ENCODE measurements around the gene NLRP14. TPM values are rescaled to one million over a fixed set of nuclear protein-coding genes. Genes with fewer than 3 reads are reported as not detected.

The NLRP14 gene
- total RNA-seq, 1 experiment from 2014 or later: 0.07 TPM

GRCh38 chr11:7028141-7028540, 7.9 kb downstream of the NLRP14 start:
- Histone ChIP-seq H3K36me3 (replicated peaks; ENCODE audit: control insufficient read depth, insufficient read depth, low read length) (no peaks in the 10 kb centered on the region), H3K4me3 (ENCODE audit: insufficient read depth, low read depth, low read length) (no peak overlapping the region), H3K27me3 (ENCODE audit: control insufficient read depth, insufficient read depth, low read length) (no peaks in the 10 kb centered on the region; the same call in 1 of the 2 replicates)
- DNase-seq: no peak

- DNase-seq: no peak
- no peak overlapping the region for H3K4me3 ChIP-seq (ENCODE audit: insufficient read depth, low read depth, low read length)
- no peaks in the 10 kb centered on the region for H3K36me3 ChIP-seq (replicated peaks; ENCODE audit: control insufficient read depth, insufficient read depth, low read length)
- H3K27me3 ChIP-seq (ENCODE audit: control insufficient read depth, insufficient read depth, low read length): no peaks in the 10 kb centered on the region
Measured at GRCh38 chr11:7030836-7031235, 10.6 kb downstream of the NLRP14 start.

- no peaks in the 10 kb centered on the region for H3K27me3 ChIP-seq (ENCODE audit: control insufficient read depth, insufficient read depth, low read length)
- H3K36me3 ChIP-seq (replicated peaks; ENCODE audit: control insufficient read depth, insufficient read depth, low read length): no peaks in the 10 kb centered on the region
- no peak for DNase-seq
- no peak overlapping the region for H3K4me3 ChIP-seq (ENCODE audit: insufficient read depth, low read depth, low read length)
Measured at GRCh38 chr11:7031471-7031871, 11.2 kb downstream of the NLRP14 start.

GRCh38 chr11:7032692-7033091, 12.4 kb downstream of the NLRP14 start:
- no peak for DNase-seq
- H3K36me3 ChIP-seq (replicated peaks; ENCODE audit: control insufficient read depth, insufficient read depth, low read length): no peaks in the 10 kb centered on the region
- no peak overlapping the region for H3K4me3 ChIP-seq (ENCODE audit: insufficient read depth, low read depth, low read length)
- H3K27me3 ChIP-seq (ENCODE audit: control insufficient read depth, insufficient read depth, low read length): no peaks in the 10 kb centered on the region

GRCh38 chr11:7034019-7034418, 13.7 kb downstream of the NLRP14 start:
- Histone ChIP-seq H3K36me3 (replicated peaks; ENCODE audit: control insufficient read depth, insufficient read depth, low read length) (no peaks in the 10 kb centered on the region), H3K4me3 (ENCODE audit: insufficient read depth, low read depth, low read length) (no peak overlapping the region), H3K27me3 (ENCODE audit: control insufficient read depth, insufficient read depth, low read length) (no peaks in the 10 kb centered on the region)
- DNase-seq: no peak

- Histone ChIP-seq H3K4me3 (ENCODE audit: insufficient read depth, low read depth, low read length) (no peak overlapping the region), H3K27me3 (ENCODE audit: control insufficient read depth, insufficient read depth, low read length) (no peaks in the 10 kb centered on the region)
- DNase-seq: no peak
Measured at GRCh38 chr11:7046474-7047175, 26.3 kb downstream of the NLRP14 start.

GRCh38 chr11:7050191-7050590, 29.9 kb downstream of the NLRP14 start:
- Histone ChIP-seq H3K27me3 (ENCODE audit: control insufficient read depth, insufficient read depth, low read length) (no peaks in the 10 kb centered on the region), H3K36me3 (replicated peaks; ENCODE audit: control insufficient read depth, insufficient read depth, low read length) (no peaks in the 10 kb centered on the region), H3K4me3 (ENCODE audit: insufficient read depth, low read depth, low read length) (no peak overlapping the region)
- DNase-seq: no peak

More at GRCh38 chr11:7046474-7047175, 26.3 kb downstream of the NLRP14 start:
- H3K36me3 ChIP-seq (replicated peaks; ENCODE audit: control insufficient read depth, insufficient read depth, low read length): no peaks in the 10 kb centered on the region

- no peak for DNase-seq
- H3K4me3 ChIP-seq (ENCODE audit: insufficient read depth, low read depth, low read length): no peak overlapping the region
- H3K27me3 ChIP-seq (ENCODE audit: control insufficient read depth, insufficient read depth, low read length): no peaks in the 10 kb centered on the region
- H3K36me3 ChIP-seq (replicated peaks; ENCODE audit: control insufficient read depth, insufficient read depth, low read length): no peaks in the 10 kb centered on the region
Measured at GRCh38 chr11:7056828-7057513, 36.7 kb downstream of the NLRP14 start.

- no peak for DNase-seq
- H3K4me3 ChIP-seq (ENCODE audit: insufficient read depth, low read depth, low read length): no peak overlapping the region
- no peaks in the 10 kb centered on the region for H3K27me3 ChIP-seq (ENCODE audit: control insufficient read depth, insufficient read depth, low read length)
- no peaks in the 10 kb centered on the region for H3K36me3 ChIP-seq (replicated peaks; ENCODE audit: control insufficient read depth, insufficient read depth, low read length)
Measured at GRCh38 chr11:7057641-7058040, 37.4 kb downstream of the NLRP14 start.

GRCh38 chr11:7060868-7061267, 40.6 kb downstream of the NLRP14 start:
- no peaks in the 10 kb centered on the region for H3K36me3 ChIP-seq (replicated peaks; ENCODE audit: control insufficient read depth, insufficient read depth, low read length)
- H3K27me3 ChIP-seq (ENCODE audit: control insufficient read depth, insufficient read depth, low read length): no peaks in the 10 kb centered on the region
- no peak for DNase-seq
- no peak overlapping the region for H3K4me3 ChIP-seq (ENCODE audit: insufficient read depth, low read depth, low read length)

GRCh38 chr11:7062534-7062933, 42.3 kb downstream of the NLRP14 start:
- H3K27me3 ChIP-seq (ENCODE audit: control insufficient read depth, insufficient read depth, low read length): no peaks in the 10 kb centered on the region
- no peak for DNase-seq
- H3K4me3 ChIP-seq (ENCODE audit: insufficient read depth, low read depth, low read length): no peak overlapping the region
- no peaks in the 10 kb centered on the region for H3K36me3 ChIP-seq (replicated peaks; ENCODE audit: control insufficient read depth, insufficient read depth, low read length)

GRCh38 chr11:7072401-7073028, 52.2 kb downstream of the NLRP14 start:
- DNase-seq: no peak
- no peaks in the 10 kb centered on the region for H3K27me3 ChIP-seq (ENCODE audit: control insufficient read depth, insufficient read depth, low read length)
- H3K36me3 ChIP-seq (replicated peaks; ENCODE audit: control insufficient read depth, insufficient read depth, low read length): no peaks in the 10 kb centered on the region
- no peak overlapping the region for H3K4me3 ChIP-seq (ENCODE audit: insufficient read depth, low read depth, low read length)

GRCh38 chr11:7077101-7077500, 56.8 kb downstream of the NLRP14 start:
- Histone ChIP-seq H3K27me3 (ENCODE audit: control insufficient read depth, insufficient read depth, low read length) (no peaks in the 10 kb centered on the region), H3K4me3 (ENCODE audit: insufficient read depth, low read depth, low read length) (no peak overlapping the region), H3K36me3 (replicated peaks; ENCODE audit: control insufficient read depth, insufficient read depth, low read length) (no peaks in the 10 kb centered on the region)
- DNase-seq: peak; percentile 53

GRCh38 chr11:7079545-7080135, 59.4 kb downstream of the NLRP14 start:
- no peaks in the 10 kb centered on the region for H3K36me3 ChIP-seq (replicated peaks; ENCODE audit: control insufficient read depth, insufficient read depth, low read length)
- no peaks in the 10 kb centered on the region for H3K27me3 ChIP-seq (ENCODE audit: control insufficient read depth, insufficient read depth, low read length)
- DNase-seq: no peak
- no peak overlapping the region for H3K4me3 ChIP-seq (ENCODE audit: insufficient read depth, low read depth, low read length)

- no peak overlapping the region for H3K4me3 ChIP-seq (ENCODE audit: insufficient read depth, low read depth, low read length)
- H3K27me3 ChIP-seq (ENCODE audit: control insufficient read depth, insufficient read depth, low read length): no peaks in the 10 kb centered on the region
- DNase-seq: no peak
- H3K36me3 ChIP-seq (replicated peaks; ENCODE audit: control insufficient read depth, insufficient read depth, low read length): no peaks in the 10 kb centered on the region
Measured at GRCh38 chr11:7080900-7081299, 60.6 kb downstream of the NLRP14 start.

Measured in H7 (cell line).